Activated CD4-positive, alpha-beta T cell treated with anti-CD3 and anti-CD28 coated beads, Interleukin-10, Interleukin-2, amounts not matched to agents 100 ng/mL and 50 ng/mL, durations not matched to agents 16 hours and 8 hours (primary cell): Measurements from ENCODE around the gene RGS7.
"Not testable (repeated sequence)": the region's sequence is repeated elsewhere in the genome, so short reads cannot be mapped to it uniquely, and the experiment has no call there.

ENCODE experiments used
- DNase-seq: peaks from one replicate; pipeline ENCODE4 v3.0.0-alpha.2; 2020

The RGS7 gene

DNA sequence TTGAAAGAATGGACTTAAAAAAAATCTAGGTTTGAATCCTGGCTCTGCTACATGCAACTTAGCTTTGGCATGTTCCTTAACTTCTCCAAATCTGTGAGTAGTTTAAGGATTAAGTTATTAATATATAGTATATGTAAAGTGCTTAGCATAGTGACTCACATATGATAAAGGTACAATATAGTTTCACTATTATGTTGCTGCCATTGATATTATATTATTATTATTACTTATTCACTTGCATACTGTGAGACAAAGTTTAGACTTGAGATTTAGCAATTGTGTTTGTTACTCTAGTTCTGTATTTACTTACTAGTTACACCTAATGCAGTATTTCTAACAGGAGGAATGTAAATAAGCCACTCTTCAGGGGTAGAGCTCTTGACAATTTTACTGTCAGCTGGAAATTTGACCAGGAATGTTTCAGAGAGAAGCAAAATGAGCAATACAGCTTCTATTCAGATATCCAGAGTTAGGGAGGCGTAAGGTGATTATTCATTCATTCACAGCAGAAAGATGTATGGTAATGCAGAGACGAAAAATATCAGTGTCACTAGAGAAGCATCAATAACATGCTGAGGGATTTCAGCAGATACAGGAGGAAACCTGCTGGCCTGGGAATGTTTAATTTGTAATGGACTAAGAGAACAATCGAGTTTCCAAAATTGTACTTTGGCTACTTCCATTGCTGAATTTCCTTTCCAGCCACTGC lies 25.5 kb downstream of the RGS7 start:
- DNase-seq, result no peak

DNA sequence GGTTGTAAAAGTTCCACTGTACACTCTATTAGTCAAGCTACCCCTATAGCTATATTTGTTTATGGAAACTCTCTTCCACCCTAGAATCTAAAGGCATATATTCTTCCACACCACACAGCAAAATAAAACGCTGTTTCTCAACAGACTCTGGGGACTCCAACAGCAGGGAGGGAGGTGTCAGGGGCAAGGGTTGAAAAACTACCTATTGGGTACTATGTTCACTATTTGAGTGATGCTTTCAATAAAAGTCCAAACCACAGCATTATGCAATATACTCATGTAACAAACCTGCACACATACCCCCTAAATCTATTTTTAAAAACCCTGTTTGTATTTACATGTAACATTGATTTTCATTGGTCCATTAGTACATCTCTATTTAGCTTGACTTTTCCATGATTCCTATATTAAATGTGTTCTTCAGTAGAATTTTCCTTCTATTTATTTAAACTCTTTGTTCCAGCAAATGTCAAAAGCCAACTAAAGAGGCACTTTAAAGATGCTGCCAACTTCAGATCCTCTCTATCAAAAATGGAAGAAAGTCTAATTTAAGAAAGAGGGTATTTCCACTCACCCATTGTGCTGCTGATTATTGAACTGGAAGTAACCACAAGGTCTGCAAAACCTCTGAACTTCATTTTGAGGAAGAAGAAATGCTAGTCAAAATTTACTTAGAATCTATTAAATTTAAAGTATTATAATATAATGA lies 26.2 kb downstream of the RGS7 start:
- DNase-seq, result no peak

DNA sequence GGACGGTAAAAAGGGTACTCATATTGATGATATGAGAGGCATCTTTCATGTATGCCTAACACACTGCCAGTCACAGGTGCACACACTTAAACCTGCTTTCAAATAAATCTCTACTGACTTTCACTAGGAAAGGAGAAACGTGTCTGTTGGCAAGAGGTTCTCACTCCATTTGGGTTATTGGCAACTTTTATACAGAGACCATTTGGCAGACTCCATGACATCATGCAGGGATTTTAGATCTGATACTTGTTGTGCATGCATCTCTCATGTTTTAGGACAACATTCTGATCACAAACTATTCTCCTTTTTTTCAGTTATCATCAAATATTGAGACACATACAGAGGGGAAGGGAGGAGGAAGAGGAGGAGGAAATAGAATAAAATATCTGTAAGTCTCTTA lies 31.5 kb downstream of the RGS7 start:
- no peak for DNase-seq

DNA sequence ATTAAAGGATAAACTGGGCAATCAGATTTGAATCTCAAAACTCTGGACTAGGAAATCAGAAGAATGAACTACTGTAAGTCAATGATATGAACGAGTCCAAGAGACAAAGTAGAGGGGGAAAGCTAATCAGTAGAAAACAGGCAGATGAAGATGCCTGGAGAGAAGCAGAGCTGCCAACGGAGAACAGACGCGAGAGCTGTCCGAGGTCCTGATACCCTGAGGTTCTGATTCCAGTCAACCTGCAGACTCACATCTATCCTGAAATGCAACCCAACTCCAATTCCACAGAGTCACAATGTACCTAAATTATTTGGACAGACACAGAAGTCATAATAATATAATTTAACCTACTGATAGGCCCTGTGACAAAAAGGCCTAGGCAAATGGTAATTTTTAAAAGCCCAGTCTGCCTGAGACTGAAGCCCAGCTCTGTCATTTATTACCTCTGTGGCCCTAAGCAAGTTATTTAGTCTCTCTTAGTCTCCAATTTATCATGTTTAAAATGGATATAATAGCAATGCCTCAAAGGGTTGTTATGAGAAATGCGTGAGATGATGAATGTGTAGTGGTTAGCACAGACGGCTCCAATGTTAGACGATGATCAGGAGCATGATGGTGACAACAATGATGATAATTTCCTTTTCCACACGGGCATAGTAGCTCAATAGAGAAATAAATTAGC lies 33.4 kb downstream of the RGS7 start:
- DNase-seq, result peak; percentile 2

DNA sequence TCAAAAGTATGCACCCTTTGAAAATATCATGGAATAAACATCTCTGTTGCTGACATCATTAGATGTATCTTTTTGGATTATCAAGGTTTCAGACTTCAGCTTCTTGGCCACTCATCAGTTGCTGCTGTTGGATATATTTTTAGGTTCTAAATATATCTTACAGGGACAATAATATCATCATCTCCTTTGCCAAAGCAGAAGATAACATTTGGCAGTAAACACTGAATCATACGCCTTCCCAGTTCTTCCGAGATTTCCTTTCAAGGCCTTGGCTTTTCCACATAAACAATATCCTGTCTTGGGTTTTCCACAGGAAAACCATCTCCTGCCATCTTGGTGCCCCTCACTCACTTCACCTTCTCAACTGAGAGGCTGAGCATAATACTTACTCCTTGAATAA lies 39.3 kb downstream of the RGS7 start:
- no peak for DNase-seq

DNA sequence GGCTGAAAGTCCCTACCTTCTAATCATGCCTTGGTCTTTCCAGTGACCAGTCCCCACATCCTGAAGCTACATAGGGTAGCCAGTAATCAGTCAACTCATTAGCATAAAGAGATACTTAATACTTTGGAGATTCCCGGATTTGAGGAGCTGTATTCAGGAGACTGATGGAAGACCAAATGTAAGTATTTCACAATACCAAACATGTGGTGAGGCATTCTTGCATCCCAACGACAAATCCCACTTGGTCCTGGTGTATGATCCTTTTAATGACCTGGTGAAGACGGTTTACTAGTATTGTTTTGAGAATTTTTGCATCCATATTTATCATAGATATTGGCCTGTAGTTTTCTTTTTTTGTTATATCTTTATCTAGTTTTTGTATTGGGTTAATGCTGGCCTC lies 40.6 kb downstream of the RGS7 start:
- DNase-seq, result no peak

DNA sequence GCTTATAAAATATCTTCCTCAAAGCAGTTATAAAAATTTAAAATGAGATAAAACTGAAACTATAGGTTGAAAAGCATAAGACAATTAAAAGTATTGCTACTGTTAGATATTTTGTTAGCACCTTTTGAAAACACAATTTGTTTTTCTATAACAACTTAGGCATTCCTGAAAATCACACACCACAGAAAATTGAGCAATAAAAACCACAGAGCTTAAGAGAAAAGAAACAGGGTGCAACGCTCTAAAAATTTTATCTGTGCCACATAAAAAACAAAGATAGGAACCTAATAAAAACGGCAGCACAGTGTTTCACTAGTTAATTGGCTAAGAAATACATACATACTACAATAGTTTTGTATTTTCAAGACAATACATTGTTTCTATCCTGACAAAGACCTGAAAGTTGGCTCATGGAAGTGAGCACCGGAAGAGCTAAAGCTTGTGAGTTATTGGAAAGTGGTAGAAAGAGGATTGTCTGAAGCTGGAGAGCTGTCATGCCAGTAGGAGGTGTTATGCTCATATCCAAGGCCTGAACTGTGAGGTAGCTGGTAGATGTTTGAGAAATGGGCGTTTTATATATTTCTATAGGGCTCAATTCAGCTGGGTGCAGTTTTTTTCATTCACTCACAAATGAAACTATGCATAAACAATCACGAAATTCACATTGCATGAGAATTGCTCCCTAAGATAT lies 45.8 kb downstream of the RGS7 start:
- DNase-seq, result no peak

DNA sequence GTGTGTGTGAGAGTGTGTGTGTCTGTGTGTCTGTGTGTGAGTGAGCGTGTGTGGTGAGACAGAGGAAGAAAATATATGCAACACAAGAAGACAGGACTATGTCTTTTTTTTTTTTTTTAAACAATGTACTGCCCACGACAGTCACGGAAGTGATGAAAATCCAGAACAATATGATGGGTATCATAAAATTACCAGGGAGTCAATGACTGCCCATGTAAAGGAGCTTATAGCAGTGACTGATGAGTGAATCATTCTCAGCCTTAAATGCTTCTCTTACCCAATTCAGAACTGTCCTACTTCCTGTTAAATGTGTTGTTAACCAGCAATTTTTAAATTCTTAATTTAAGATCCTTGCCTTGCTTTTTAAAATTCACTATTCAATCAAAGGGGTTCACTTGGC lies 46.6 kb downstream of the RGS7 start:
- DNase-seq, result no peak

DNA sequence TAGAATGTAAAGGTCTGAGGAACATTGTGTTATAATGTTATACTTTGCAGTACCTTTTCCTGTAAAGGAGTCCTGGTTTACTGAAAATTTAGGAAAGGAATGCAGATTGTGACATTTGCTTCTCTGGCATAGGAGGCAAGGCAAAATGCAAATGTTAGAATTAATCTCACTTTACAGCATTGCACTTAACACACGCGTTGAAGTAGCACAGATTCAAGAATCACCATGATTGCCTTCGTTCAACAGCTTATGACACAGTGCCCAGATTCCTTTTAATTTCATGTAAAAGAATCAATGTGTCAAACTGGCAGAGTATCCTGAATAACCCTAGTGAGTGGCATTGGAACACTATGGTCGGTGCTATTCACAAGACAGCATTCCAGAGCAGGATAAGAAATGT lies 47.4 kb downstream of the RGS7 start:
- DNase-seq, result no peak

DNA sequence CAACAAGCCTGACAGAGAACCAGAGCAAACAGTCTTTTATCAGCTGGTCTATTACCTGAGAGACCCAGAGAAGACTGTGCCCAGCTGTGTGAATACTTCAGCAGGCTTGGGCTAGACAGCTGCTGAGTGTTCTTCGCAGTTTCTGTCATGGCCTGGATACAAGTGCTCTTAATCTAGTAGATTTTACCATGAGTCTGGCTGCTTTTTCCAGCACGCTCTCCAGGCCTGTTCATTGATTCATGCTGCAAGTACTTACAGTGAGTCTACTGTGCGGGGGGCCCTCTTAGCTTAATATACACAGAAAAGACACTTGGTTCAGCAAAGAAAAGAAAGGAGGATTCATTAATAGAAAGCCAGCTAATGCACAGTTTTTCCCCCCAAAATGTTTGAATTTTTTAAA lies 48.5 kb downstream of the RGS7 start:
- DNase-seq, result no peak

DNA sequence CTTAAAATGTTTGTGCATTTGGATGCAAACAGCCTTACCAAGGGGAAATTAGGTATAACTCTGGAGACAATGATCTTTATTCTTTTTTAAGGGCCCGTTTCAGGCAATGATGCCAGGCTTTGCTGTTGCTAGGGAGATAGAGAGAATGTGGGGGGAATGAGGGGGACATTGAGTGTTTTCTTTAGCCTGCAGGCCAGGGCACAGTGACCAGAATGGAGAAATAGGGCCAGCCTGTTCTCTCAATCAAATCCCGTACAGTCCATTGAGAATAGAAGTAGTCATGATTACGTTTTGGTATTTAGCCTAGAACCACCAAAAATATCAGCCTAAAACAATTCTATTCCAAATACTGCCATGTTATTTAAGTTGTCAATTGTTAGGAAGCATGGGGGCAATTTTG lies 49.0 kb downstream of the RGS7 start:
- no peak for DNase-seq

DNA sequence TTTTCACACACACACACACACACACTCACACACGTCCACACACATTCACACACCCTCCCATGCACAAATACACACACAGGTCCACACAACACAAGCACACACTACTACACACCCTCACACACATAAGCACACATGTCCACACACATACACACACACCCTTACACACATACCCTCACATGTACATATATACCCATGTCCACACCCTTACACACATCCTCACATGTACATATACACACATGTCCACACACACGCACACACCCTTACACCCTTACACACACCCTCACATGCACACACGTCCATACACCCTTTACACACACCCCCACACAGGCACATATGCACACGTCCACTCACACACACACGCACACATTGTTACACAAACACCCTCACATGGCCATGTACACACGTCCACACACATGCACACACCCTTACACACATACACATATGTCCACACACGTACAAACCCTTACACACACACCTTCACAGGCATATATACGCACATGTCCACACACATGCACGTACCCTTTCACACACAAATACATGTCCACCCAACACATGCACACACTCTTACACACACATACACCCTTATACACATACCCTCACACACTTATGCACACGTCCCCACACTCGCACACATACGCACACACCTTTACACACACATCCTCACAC lies 50.7 kb downstream of the RGS7 start:
- DNase-seq, result no peak

DNA sequence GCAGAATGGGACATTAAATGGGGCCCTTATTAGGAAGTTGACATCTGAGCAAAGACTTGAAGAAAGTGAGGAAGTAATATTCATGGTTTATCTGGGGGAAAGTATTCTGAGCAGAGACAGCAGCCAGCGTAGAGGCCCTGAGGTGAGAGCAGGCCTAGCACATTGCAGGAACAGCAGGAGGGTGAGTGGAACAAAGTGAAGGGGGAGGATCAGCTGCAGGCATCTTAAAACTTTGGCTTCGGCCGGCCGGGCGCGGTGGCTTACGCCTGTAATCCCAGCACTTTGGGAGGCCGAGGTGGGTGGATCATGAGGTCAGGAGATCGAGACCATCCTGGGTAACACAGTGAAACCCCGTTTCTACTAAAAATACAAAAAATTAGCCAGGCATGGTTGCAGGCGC lies 55.0 kb downstream of the RGS7 start:
- not testable (repeated sequence) for DNase-seq

DNA sequence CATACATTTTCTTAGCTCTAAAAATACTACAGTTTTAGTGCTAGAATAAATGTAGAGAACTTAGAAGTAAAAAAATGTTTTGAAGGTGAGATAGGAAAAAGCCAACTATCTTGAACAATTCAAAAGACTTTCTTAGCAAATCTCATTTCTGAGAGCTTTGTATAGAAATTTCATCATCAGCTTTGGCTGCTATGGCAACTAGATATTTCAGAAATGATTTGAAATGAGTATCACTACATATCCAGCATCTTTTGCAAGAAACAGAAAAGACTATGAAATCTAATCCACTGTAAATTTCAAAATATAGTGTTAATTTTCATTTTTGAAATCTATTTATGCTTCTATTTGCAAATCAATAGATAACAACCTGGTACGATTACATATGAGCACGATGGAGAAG lies 57.7 kb downstream of the RGS7 start:
- DNase-seq, result no peak

DNA sequence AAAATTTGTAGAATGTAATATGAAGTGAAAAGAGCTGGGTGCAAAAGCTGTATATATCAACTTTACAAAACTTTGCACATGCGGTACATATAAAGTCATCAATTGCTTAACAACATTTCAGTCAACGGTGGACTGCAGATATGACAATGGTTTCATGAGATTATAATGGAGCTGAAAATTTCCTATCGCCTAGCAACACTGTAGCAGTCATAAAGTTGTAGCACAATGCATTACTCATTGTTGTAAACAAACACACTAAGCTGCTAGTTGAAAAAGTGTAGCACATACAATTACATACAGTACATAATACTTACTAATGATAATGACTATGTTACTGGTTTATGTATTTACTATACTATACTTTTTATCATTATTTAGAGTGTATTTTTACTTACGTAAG lies 64.0 kb downstream of the RGS7 start:
- no peak for DNase-seq

DNA sequence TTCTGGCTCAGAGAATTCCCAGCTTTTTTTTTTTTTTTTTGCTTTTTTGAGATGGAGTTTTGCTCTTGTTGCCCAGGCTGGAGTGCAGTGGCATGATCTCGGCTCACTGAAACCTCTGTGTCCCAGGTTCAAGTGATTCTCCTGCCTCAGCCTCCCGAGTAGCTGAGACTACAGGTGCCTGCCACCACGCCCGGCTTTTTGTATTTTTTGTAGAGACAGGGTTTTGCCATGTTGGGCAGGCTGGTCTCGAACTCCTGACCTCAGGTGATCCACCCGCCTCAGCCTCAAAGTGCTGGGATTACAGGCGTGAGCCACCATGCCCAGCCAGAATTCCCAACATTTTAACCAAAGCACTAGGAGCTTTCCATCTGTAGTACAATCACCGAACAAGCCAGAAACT lies 65.5 kb downstream of the RGS7 start:
- DNase-seq, result not testable (repeated sequence)

DNA sequence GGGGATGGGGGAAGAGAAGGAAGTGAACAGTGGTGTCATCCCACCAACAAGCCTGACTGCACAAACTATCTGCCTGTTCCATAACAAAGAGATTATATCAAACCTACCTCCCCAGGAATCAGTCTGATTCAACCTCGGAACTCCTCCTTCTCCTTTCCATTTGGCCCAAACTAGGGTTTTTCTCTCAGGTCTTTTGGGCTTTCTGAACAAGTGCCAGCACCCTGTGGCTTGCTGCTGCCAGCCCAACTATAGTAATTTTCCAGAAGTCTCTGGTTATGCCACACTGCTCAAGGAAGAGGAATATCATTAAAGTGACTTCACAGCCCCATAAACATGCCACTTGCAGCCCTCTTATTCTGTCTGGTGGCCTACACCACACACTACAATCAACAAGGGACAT lies 70.5 kb downstream of the RGS7 start:
- no peak for DNase-seq

DNA sequence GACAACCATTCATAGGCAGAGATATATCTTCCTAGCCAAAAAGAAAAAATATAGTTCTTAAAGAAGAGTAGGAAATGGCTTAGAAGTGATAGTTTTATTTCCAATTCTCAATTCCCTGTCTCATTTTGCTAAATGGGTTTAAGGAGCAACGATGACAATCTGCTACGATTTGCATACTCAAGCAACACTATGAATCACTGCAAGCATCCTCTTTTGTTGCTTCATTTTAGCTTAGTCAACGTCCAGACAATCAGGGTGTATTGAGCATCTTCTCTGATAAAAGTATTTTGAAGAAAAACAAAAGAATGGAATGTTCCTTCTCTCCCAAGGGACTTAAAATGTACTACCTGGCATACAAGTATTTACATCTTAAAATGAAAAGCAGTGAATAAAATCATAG lies 80.6 kb downstream of the RGS7 start:
- no peak for DNase-seq

DNA sequence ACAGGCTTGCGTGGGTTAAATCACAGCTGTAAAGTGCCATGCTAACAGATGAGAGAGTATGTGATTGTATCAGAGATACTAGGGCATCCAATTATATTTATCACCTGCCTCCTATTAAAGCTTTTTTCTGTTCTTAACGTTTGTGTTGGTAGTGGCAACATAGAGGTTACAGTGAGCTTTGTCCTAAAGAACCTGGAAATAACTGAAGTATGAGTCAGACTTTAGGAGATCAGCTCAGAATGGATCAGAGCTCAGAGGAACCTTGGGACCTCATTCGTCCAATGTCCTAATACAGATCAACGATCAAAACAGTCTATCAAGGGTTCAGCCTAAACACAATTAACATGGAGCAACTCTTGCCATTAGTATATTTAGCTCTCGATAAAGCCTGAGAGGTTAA lies 81.0 kb downstream of the RGS7 start:
- no peak for DNase-seq

DNA sequence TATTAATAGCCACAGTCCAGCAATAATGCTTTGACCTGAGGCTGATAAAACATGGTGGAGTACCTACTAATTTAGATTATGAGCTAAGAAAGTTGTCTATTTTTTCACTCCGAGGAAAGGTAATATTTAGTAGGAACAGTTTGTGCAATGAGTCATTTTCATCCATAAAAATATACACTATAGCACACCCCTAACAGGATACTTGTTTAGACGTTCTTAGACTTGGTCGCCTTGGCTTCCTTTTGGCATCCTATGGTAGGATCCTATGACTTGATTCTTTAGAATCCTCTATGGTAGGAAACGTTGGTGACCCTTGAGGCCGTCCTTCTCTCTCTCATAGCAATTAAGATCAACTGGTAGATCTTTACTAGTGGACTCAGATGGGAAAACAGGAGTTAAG lies 81.8 kb downstream of the RGS7 start:
- no peak for DNase-seq

DNA sequence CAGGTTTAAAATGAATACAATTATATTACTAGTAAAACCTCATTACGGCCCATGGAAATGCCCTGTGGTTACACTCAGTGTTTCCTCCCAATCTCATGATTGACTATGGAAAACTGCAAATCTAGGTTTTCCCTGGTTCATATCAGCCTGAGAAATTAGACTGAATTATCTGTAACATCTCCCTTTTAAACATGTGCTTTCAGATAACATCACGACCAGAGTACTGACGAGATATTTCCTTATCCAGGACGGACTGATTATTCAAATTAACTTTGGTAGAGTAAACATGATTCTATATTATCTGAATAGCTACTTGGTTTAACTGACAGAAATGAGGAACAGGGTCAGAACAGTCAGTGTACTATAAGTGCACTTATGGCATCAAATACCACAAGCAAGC lies 82.3 kb downstream of the RGS7 start:
- no peak for DNase-seq

DNA sequence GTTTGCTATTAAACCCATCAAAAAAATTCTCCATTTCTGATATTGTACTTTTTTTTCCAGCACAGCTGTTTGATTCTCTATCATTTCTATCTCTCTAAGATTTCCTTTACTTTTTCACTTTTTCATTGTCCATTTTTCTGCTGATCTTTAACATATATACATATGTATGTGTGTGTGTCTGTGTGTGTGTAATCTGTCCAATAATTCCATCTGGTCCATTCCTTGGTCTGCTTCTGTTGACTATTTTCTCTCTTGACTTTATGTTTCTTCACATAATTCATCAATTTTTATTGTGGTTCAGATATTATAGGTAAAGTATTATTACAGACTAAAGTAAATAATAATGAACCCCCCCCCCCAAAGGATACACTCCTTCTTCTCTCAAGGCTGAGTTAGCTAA lies 84.2 kb downstream of the RGS7 start:
- DNase-seq, result no peak

DNA sequence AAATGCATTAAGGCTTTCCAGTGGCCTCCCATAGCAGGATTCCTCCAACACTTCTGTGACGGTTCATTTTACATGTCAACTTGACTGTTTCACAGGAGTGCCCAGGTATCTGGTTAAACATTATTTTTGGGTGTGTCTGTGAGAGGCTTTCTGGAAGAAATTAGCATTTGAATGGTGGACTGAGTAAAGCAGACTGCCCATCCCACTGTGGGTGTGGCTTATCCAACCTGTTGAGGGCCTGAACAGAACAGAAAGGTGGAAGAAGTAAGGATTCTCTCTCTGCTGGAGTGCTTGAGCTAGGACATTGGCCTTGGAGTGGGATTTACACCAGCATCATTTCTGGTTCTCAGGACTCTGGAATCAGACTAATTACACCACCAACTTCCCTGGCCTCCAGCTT lies 85.6 kb downstream of the RGS7 start:
- DNase-seq, result no peak
